GM19328 (cell line): ENCODE data around the gene CYBA.
A peak's percentile ranks its signal among the peaks of the same experiment; 100 is the strongest.

Source experiments
- ATAC-seq: cut with Tn5 transposase; IDR thresholded peaks from one replicate; pipeline ENCODE4 v1.9.1; 2021; ENCODE audit warnings: mild to moderate bottlenecking, moderate library complexity; ENCODE audit not compliant: unreplicated experiment

The CYBA gene

GRCh38 chr16:88662843-88663606 lies 12.2 kb upstream of the CYBA start, which contains the start of gene MVD:
Gene MVD, minus strand, starts transcription at chr16:88663091. Its CDS starts 11 bp downstream, at chr16:88663080.
- ATAC-seq = peak; percentile 93

- ATAC-seq = no peak
Observed at GRCh38 chr16:88662222-88662842, 11.5 kb upstream of the CYBA start.

GRCh38 chr16:88661468-88661867 lies 10.6 kb upstream of the CYBA start:
- ATAC-seq = no peak

GRCh38 chr16:88659160-88659559 lies 8.3 kb upstream of the CYBA start:
- no peak for ATAC-seq

- ATAC-seq = no peak
Observed at GRCh38 chr16:88658714-88659113, 7.9 kb upstream of the CYBA start.

- no peak for ATAC-seq
Observed at GRCh38 chr16:88657371-88657770, 6.5 kb upstream of the CYBA start.

- no peak for ATAC-seq
Observed at GRCh38 chr16:88656291-88656980, 5.6 kb upstream of the CYBA start.

- ATAC-seq = no peak
Observed at GRCh38 chr16:88655733-88656281, 5.0 kb upstream of the CYBA start.

GRCh38 chr16:88655053-88655732 lies 4.3 kb upstream of the CYBA start:
- no peak for ATAC-seq

GRCh38 chr16:88654363-88655052 lies 3.7 kb upstream of the CYBA start:
- ATAC-seq = no peak

- no peak for ATAC-seq
Observed at GRCh38 chr16:88653596-88654362, 2.9 kb upstream of the CYBA start.

GRCh38 chr16:88653101-88653500 lies 2.2 kb upstream of the CYBA start:
- ATAC-seq = no peak

- ATAC-seq = no peak
Observed at GRCh38 chr16:88652762-88653063, 1.9 kb upstream of the CYBA start.

- no peak for ATAC-seq
Observed at GRCh38 chr16:88651989-88652761, 1.3 kb upstream of the CYBA start.

- peak; percentile 64 for ATAC-seq
Observed at GRCh38 chr16:88651276-88651988, 579 bp upstream of the CYBA start.

GRCh38 chr16:88649924-88650748 lies 717 bp downstream of the CYBA start:
- ATAC-seq = peak; percentile 20

- no peak for ATAC-seq
Observed at GRCh38 chr16:88649195-88649923, 1.5 kb downstream of the CYBA start.
